Smooth muscle cell (in vitro differentiated cells): Measurements from ENCODE around the gene GCNT2. TPM values are rescaled to one million over a fixed set of nuclear protein-coding genes. Genes with fewer than 3 reads are reported as not detected.
A peak's percentile ranks its signal among the peaks of the same experiment; 100 is the strongest.

Experiments used
- DNase-seq: peaks from one replicate; lab custom pipeline; 2025; ENCODE audit not compliant: unreplicated experiment; lab: John Stamatoyannopoulos, UW
- H2AFZ ChIP-seq: fragments of 200-600 bp; sonication (generic); 2 replicates; pipeline ENCODE4 v1.6.0; 2016; ENCODE audit warnings: antibody characterized with exemption, low read depth, mild to moderate bottlenecking
- H3F3A ChIP-seq: fragments of 200-600 bp; sonication (generic); 2 replicates; pipeline ENCODE4 v1.6.0; 2017; ENCODE audit warnings: antibody characterized with exemption, low read depth
- H3K27ac ChIP-seq: fragments of 200-600 bp; sonication (generic); 2 replicates; pipeline ENCODE4 v1.5.1; 2016; ENCODE audit warnings: low read depth, mild to moderate bottlenecking
- H3K27me3 ChIP-seq: fragments of 200-600 bp; sonication (generic); 2 replicates; pipeline ENCODE4 v1.6.1; 2016; ENCODE audit warnings: low read depth, mild to moderate bottlenecking
- H3K36me3 ChIP-seq: fragments of 200-600 bp; sonication (generic); 2 replicates; pipeline ENCODE4 v1.5.1; 2016; ENCODE audit warnings: low read depth
- H3K4me1 ChIP-seq: fragments of 200-600 bp; sonication (generic); 2 replicates; pipeline ENCODE4 v1.5.1; 2016; ENCODE audit warnings: low read depth
- H3K4me2 ChIP-seq: fragments of 200-600 bp; sonication (generic); 2 replicates; pipeline ENCODE4 v1.6.0; 2016; ENCODE audit warnings: mild to moderate bottlenecking
- H3K4me3 ChIP-seq: fragments of 200-600 bp; sonication (generic); 2 replicates; pipeline ENCODE4 v1.5.1; 2016; ENCODE audit warnings: mild to moderate bottlenecking
- H3K79me2 ChIP-seq: fragments of 200-600 bp; sonication (generic); 2 replicates; pipeline ENCODE4 v1.6.0; 2016; ENCODE audit warnings: low read depth, mild to moderate bottlenecking
- H3K9ac ChIP-seq: fragments of 200-600 bp; sonication (generic); 2 replicates; pipeline ENCODE4 v1.6.0; 2016; ENCODE audit warnings: low read depth
- H3K9me3 ChIP-seq: fragments of 200-600 bp; sonication (generic); replicated peaks from 2 replicates; pipeline ENCODE4 v1.5.1; 2016; ENCODE audit warnings: low read depth
- H4K20me1 ChIP-seq: fragments of 200-600 bp; sonication (generic); 2 replicates; pipeline ENCODE4 v1.6.0; 2016; ENCODE audit warnings: low read depth
- CTCF ChIP-seq: fragments of 200-600 bp; sonication (generic); IDR thresholded peaks from 2 replicates; pipeline ENCODE4 v1.5.1; 2017; ENCODE audit warnings: borderline replicate concordance, mild to moderate bottlenecking, antibody characterized with exemption; ENCODE audit not compliant: insufficient read depth, poor library complexity, severe bottlenecking
- WGBS: methylation state at CpG from one replicate; pipeline ENCODE4 v1.1.7; 2016; ENCODE audit warnings: low lambda C conversion rate; 5-methylcytosine and 5-hydroxymethylcytosine counted together
- polyA plus RNA-seq: library from polyadenylated mRNA; unstranded; fragments of >200 nt; fragmentation: Nextera tagmentation; extraction: Ambion mirVana; gene quantifications from 2 replicates; pipeline ENCODE4 v1.2.1, GENCODE V29; 2016
- total RNA-seq: library from RNA; depleted of rRNA; stranded (reverse); fragments of >200 nt; gene quantifications from 2 replicates; pipeline ENCODE4 v1.2.3, GENCODE V29; 2014

Gene GCNT2
- total and polyA plus RNA-seq, 2 experiments from 2014 or later, result 0.13 to 2.4 TPM

GRCh38 chr6:10591422-10592160 lies 70.4 kb downstream of the GCNT2 start:
- TF ChIP-seq CTCF, result no peak
- peaks cover 9% of the 10 kb centered on the region for H3K4me1 ChIP-seq
- no peaks in the 10 kb centered on the region for H4K20me1 ChIP-seq
- no peaks in the 10 kb centered on the region for H3K79me2 ChIP-seq
- WGBS, result 74% methylated on average over 14 of the region's 14 CpGs
- no peak overlapping the region for H3K4me3 ChIP-seq
- H3K27me3 ChIP-seq, result peaks cover 18% of the 10 kb centered on the region
- H3F3A ChIP-seq, result no peaks in the 10 kb centered on the region
- no peak overlapping the region for H3K27ac ChIP-seq
- no peak overlapping the region for H3K4me2 ChIP-seq
- H3K9ac ChIP-seq, result no peak overlapping the region
- no peak for DNase-seq
- no peaks in the 10 kb centered on the region for H3K36me3 ChIP-seq
- H2AFZ ChIP-seq, result no peak overlapping the region
- H3K9me3 ChIP-seq, result no peaks in the 10 kb centered on the region

- Histone ChIP-seq H3K27me3 (no peaks in the 10 kb centered on the region), H3K4me2 (no peak overlapping the region), H3K27ac (peak overlapping the region; percentile 69), H2AFZ (no peak overlapping the region), H3K4me1 (peaks cover 20% of the 10 kb centered on the region), H3K9me3 (no peaks in the 10 kb centered on the region), H3K79me2 (no peaks in the 10 kb centered on the region), H3K4me3 (no peak overlapping the region), H4K20me1 (no peaks in the 10 kb centered on the region), H3F3A (no peaks in the 10 kb centered on the region), H3K36me3 (no peaks in the 10 kb centered on the region), H3K9ac (no peak overlapping the region)
- whole genome bisulfite sequencing, result 50% methylated on average over 11 of the region's 11 CpGs
- DNase-seq, result no peak
- no peak for TF ChIP-seq CTCF
These were observed 74.8 kb downstream of the GCNT2 start for GRCh38 chr6:10595731-10596664.

- no peaks in the 10 kb centered on the region for H3K9me3 ChIP-seq
- H4K20me1 ChIP-seq, result no peaks in the 10 kb centered on the region
- peaks cover 14% of the 10 kb centered on the region for H3K4me1 ChIP-seq
- no peak for DNase-seq
- WGBS, result 95% methylated on average over 5 of the region's 5 CpGs
- TF ChIP-seq CTCF, result no peak
- H3K27ac ChIP-seq, result no peak overlapping the region
- no peak overlapping the region for H2AFZ ChIP-seq
- H3F3A ChIP-seq, result no peaks in the 10 kb centered on the region
- H3K4me3 ChIP-seq, result no peak overlapping the region
- H3K27me3 ChIP-seq, result no peaks in the 10 kb centered on the region
- H3K36me3 ChIP-seq, result no peaks in the 10 kb centered on the region
- no peaks in the 10 kb centered on the region for H3K79me2 ChIP-seq
- no peak overlapping the region for H3K9ac ChIP-seq
- no peak overlapping the region for H3K4me2 ChIP-seq
These were observed 76.4 kb downstream of the GCNT2 start for GRCh38 chr6:10597499-10598001.
